ENCODE data around the gene BRD4.

Gene BRD4

GRCh38 chr19:15244808-15245207, 87.5 kb downstream of the BRD4 start:
- H3K36me3 ChIP-seq (replicated peaks) = peaks cover 51% of the 10 kb centered on the region
- H3K27me3 ChIP-seq (replicated peaks) = no peaks in the 10 kb centered on the region
- in situ Hi-C loops (cut with HindIII; ENCODE audit: low pct_ligation_motif_present, low sequenced_read_pairs) = no loop called here
- no peak overlapping the region for H3K27ac ChIP-seq
- TF ChIP-seq CTCF (IDR thresholded peaks at IDR 0.05; ENCODE audit: low read depth, low read length, missing control alignments) = no peak
- no peak overlapping the region for H3K4me3 ChIP-seq (ENCODE audit: low read depth, low read length)
- DNase-seq = no peak

- no peak for DNase-seq
- Histone ChIP-seq H3K4me3 (ENCODE audit: low read depth, low read length) (no peak overlapping the region), H3K27me3 (replicated peaks) (no peaks in the 10 kb centered on the region), H3K36me3 (replicated peaks) (peaks cover 57% of the 10 kb centered on the region), H3K27ac (no peak overlapping the region)
- in situ Hi-C loops (cut with HindIII; ENCODE audit: low pct_ligation_motif_present, low sequenced_read_pairs) = no loop called here
- no peak for TF ChIP-seq CTCF (IDR thresholded peaks at IDR 0.05; ENCODE audit: low read depth, low read length, missing control alignments)
These were observed 88.1 kb downstream of the BRD4 start for GRCh38 chr19:15244106-15244803.

GRCh38 chr19:15243236-15243957, 88.9 kb downstream of the BRD4 start:
- no peak for TF ChIP-seq CTCF (IDR thresholded peaks at IDR 0.05; ENCODE audit: low read depth, low read length, missing control alignments)

GRCh38 chr19:15241259-15241910, 91.0 kb downstream of the BRD4 start:
- no peak for TF ChIP-seq CTCF (IDR thresholded peaks at IDR 0.05; ENCODE audit: low read depth, low read length, missing control alignments)
- H3K36me3 ChIP-seq (replicated peaks) = peaks cover 70% of the 10 kb centered on the region
- in situ Hi-C loops (cut with HindIII; ENCODE audit: low pct_ligation_motif_present, low sequenced_read_pairs) = no loop called here

More at GRCh38 chr19:15243236-15243957, 88.9 kb downstream of the BRD4 start:
- Histone ChIP-seq H3K27ac (no peak overlapping the region), H3K4me3 (ENCODE audit: low read depth, low read length) (no peak overlapping the region), H3K36me3 (replicated peaks) (peaks cover 62% of the 10 kb centered on the region), H3K27me3 (replicated peaks) (no peaks in the 10 kb centered on the region)
- in situ Hi-C loops (cut with HindIII; ENCODE audit: low pct_ligation_motif_present, low sequenced_read_pairs) = no loop called here
- no peak for DNase-seq

GRCh38 chr19:15240515-15240914, 91.8 kb downstream of the BRD4 start:
- TF ChIP-seq CTCF (IDR thresholded peaks at IDR 0.05; ENCODE audit: low read depth, low read length, missing control alignments) = no peak
- H3K4me3 ChIP-seq (ENCODE audit: low read depth, low read length) = no peak overlapping the region
- in situ Hi-C loops (cut with HindIII; ENCODE audit: low pct_ligation_motif_present, low sequenced_read_pairs) = no loop called here
- H3K27me3 ChIP-seq (replicated peaks) = no peaks in the 10 kb centered on the region
- peaks cover 73% of the 10 kb centered on the region for H3K36me3 ChIP-seq (replicated peaks)
- H3K27ac ChIP-seq = no peak overlapping the region
- DNase-seq = no peak

More at GRCh38 chr19:15241259-15241910, 91.0 kb downstream of the BRD4 start:
- H3K4me3 ChIP-seq (ENCODE audit: low read depth, low read length) = no peak overlapping the region
- no peak for DNase-seq
- no peak overlapping the region for H3K27ac ChIP-seq
- no peaks in the 10 kb centered on the region for H3K27me3 ChIP-seq (replicated peaks)

All from brain microvascular endothelial cell (primary cell).